ENCODE results near the gene SPDYE11. TPM values are rescaled to one million over a fixed set of nuclear protein-coding genes. Genes with fewer than 3 reads are reported as not detected.

SPDYE11 gene, protein sequence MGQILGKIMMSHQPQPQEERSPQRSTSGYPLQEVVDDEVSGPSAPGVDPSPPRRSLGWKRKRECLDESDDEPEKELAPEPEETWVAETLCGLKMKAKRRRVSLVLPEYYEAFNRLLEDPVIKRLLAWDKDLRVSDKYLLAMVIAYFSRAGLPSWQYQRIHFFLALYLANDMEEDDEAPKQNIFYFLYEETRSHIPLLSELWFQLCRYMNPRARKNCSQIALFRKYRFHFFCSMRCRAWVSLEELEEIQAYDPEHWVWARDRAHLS
- total RNA-seq: not detected in 2 replicates

GRCh38 chr7:73057811-73058210 lies at the start of gene SPDYE11:
Gene SPDYE11, minus strand, starts transcription at chr7:73057911. Its CDS starts 1,800 bp downstream, at chr7:73056111.

DNA sequence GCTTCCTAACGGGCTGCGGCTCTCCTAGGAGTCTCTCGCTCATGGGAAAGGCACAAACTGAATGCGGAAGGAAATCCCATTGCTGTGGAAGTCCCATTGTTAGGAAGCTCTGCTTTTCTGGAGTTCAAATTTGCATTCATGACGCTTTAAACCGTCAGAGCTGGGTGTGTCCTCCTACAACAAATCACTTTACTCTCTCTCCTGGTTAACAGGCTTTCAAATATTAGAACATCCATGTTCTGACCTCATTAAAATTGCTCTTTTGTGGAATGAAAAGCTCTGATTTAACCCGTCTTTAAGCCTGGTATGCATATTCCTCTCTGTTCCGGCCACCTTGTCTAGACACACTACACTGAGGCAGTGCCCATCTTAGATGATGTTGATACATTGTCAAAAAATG lies 28.2 kb upstream of the SPDYE11 start, which contains the start of gene SPDYE9:
TSS of gene SPDYE9 (minus strand) at position 101 of the 400 bp plus-strand sequence. CDS start 1,800 bp downstream, outside the sequence.

DNA sequence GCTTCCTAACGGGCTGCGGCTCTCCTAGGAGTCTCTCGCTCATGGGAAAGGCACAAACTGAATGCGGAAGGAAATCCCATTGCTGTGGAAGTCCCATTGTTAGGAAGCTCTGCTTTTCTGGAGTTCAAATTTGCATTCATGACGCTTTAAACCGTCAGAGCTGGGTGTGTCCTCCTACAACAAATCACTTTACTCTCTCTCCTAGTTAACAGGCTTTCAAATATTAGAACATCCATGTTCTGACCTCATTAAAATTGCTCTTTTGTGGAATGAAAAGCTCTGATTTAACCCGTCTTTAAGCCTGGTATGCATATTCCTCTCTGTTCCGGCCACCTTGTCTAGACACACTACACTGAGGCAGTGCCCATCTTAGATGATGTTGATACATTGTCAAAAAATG lies 28.0 kb downstream of the SPDYE11 start, which contains the start of gene SPDYE8:
TSS of gene SPDYE8 (minus strand) at position 101 of the 400 bp plus-strand sequence. CDS start 1,800 bp downstream, outside the sequence.

Other genes with a start within 250 kb of the SPDYE11 start
- 0.76 and 0.98 TPM in 2 replicates for gene TYW1B, start 229.7 kb downstream of the SPDYE11 start, total RNA-seq
- gene POM121, start 132.8 kb downstream of the SPDYE11 start, total RNA-seq: 15.1 and 15.5 TPM in 2 replicates
- 0.13 and 0.16 TPM in 2 replicates for gene TRIM74, start 88.4 kb downstream of the SPDYE11 start, total RNA-seq
- not detected in 2 replicates for gene SPDYE8, start 28.1 kb downstream of the SPDYE11 start, total RNA-seq
- not detected in 2 replicates for gene SPDYE9, start 28.1 kb upstream of the SPDYE11 start, total RNA-seq

Data from mesangial cell (primary cell).